Measurements from ENCODE around the gene HCST. TPM values are rescaled to one million over a fixed set of nuclear protein-coding genes. Genes with fewer than 3 reads are reported as not detected.

Gene HCST
- total and polyA plus RNA-seq, 2 of the 4 experiments (the other 2 are of a cell fraction) = 1.5 TPM; not detected in 1

DNA sequence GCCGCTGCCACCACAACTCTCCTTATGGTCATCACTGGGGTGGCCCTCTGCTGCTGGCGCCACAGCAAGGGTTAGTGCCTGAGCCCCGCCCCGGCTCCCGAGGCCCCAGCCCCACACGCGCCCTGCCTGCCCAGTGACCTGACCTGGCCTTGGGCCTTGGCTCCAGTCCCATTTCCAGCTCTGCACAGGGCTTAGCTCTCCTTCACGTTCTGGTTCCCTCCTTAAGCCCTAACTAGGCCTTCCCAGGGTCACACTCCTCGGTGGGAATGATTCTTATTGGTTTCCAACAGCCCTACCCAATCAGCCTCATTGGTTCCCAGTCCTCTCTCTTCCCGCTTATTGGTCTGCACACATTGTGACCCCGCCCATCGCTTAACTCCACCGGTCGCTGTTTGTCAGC, 39.8 kb upstream of the HCST start:
- Histone ChIP-seq H3K79me1 (ENCODE audit: low read depth in 1 of 2, low read length in 2 of 2) (no peaks in the 10 kb centered on the region), H3K56ac (ENCODE audit: extremely low read depth, insufficient read depth, low read length) (no peak overlapping the region), H2BK20ac (ENCODE audit: low read depth, low read length) (no peak overlapping the region), H2BK5ac (ENCODE audit: low read depth, low read length, poor library complexity, severe bottlenecking) (no peak overlapping the region), H3K27me3 (ENCODE audit: control insufficient read depth, insufficient read depth, low read length) (peaks cover 58% of the 10 kb centered on the region), H2AK9ac (replicated peaks; ENCODE audit: low read depth, low read length, poor library complexity) (no peak overlapping the region), H2BK120ac (ENCODE audit: low read depth, low read length) (no peak overlapping the region), H3K9me1 (ENCODE audit: insufficient read depth, low read length) (no peaks in the 10 kb centered on the region), H3K36me3 (ENCODE audit: control insufficient read depth, insufficient read depth, low read length) (no peaks in the 10 kb centered on the region), H4K5ac (ENCODE audit: low read depth, low read length) (no peak overlapping the region), H3K4me3 (ENCODE audit: insufficient read depth, low read depth, low read length) (no peak overlapping the region), H3K18ac (ENCODE audit: low read depth, low read length) (no peak overlapping the region), H3K23ac (ENCODE audit: low read depth, low read length) (no peak overlapping the region), H3K4me1 (ENCODE audit: control insufficient read depth, insufficient read depth, low read length) (no peaks in the 10 kb centered on the region), H3K4me2 (ENCODE audit: low read depth, low read length) (no peak overlapping the region), H4K20me1 (ENCODE audit: insufficient read depth, low read length) (no peaks in the 10 kb centered on the region; the same call in 1 of the 2 replicates), H4K91ac (ENCODE audit: insufficient read depth, low read depth, low read length) (no peak overlapping the region), H2AK5ac (ENCODE audit: low read depth, low read length) (no peak overlapping the region), H3K4ac (ENCODE audit: low read depth, low read length) (no peak overlapping the region), H3K14ac (replicated peaks; ENCODE audit: low read depth, low read length) (no peak overlapping the region), H2AFZ (replicated peaks; ENCODE audit: low read length, poor library complexity) (no peak overlapping the region), H4K8ac (ENCODE audit: low read depth in 2 of 2, low read length in 2 of 2) (no peak overlapping the region), H3K9me3 (ENCODE audit: control insufficient read depth, insufficient read depth, low read length) (no peaks in the 10 kb centered on the region), H3K27ac (ENCODE audit: insufficient read depth, low read length) (no peak overlapping the region), H3K9ac (ENCODE audit: low read depth, low read length) (no peak overlapping the region), H2BK15ac (ENCODE audit: low read depth, low read length) (no peak overlapping the region)
- TF ChIP-seq POLR2A (IDR thresholded peaks at IDR 0.05; ENCODE audit: low read depth, low read length) = no peak
- no peak for TF ChIP-seq MAFK (IDR thresholded peaks at IDR 0.05; ENCODE audit: low read depth, low read length)
- TF ChIP-seq CEBPB (IDR thresholded peaks at IDR 0.05; ENCODE audit: low read depth, low read length) = no peak
- no peak for TF ChIP-seq MXI1 (IDR thresholded peaks at IDR 0.05; ENCODE audit: borderline replicate concordance, low read depth, low read length)
- TF ChIP-seq CHD1 (IDR thresholded peaks at IDR 0.05; ENCODE audit: low read depth, low read length) = no peak
- TF ChIP-seq MAZ (IDR thresholded peaks at IDR 0.05; ENCODE audit: borderline replicate concordance, low read depth, low read length) = no peak
- TF ChIP-seq, protein P1, sequence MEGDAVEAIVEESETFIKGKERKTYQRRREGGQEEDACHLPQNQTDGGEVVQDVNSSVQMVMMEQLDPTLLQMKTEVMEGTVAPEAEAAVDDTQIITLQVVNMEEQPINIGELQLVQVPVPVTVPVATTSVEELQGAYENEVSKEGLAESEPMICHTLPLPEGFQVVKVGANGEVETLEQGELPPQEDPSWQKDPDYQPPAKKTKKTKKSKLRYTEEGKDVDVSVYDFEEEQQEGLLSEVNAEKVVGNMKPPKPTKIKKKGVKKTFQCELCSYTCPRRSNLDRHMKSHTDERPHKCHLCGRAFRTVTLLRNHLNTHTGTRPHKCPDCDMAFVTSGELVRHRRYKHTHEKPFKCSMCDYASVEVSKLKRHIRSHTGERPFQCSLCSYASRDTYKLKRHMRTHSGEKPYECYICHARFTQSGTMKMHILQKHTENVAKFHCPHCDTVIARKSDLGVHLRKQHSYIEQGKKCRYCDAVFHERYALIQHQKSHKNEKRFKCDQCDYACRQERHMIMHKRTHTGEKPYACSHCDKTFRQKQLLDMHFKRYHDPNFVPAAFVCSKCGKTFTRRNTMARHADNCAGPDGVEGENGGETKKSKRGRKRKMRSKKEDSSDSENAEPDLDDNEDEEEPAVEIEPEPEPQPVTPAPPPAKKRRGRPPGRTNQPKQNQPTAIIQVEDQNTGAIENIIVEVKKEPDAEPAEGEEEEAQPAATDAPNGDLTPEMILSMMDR (conservative IDR thresholded peaks at IDR 0.05; ENCODE audit: low read depth, low read length) = no peak
- TF ChIP-seq RAD21 (IDR thresholded peaks at IDR 0.05; ENCODE audit: low read length) = no peak
- TF ChIP-seq RCOR1 (IDR thresholded peaks at IDR 0.05; ENCODE audit: insufficient replicate concordance, low read length) = no peak
- no peak for TF ChIP-seq NFE2L2 (IDR thresholded peaks at IDR 0.05; ENCODE audit: low read depth, low read length)
- BruUV-seq (replicated peaks) = no TSS peak
- 56% methylated on average over 8 of the region's 14 CpGs; no CpG with 5 or more reads in 1 of the 2 experiments for WGBS, 2 experiments (ENCODE audit: extremely low coverage in 2 of 2, insufficient read length in 1 of 2)
- ATAC-seq (ENCODE audit: low read depth) (no peak), DNase-seq (no peak)
- POLR2A ChIA-PET (ENCODE audit: unreplicated experiment) = no interaction called here
- CTCF ChIA-PET = no interaction called here
- intact Hi-C loops (cut with micrococcal nuclease) (no loop called here), dilution Hi-C loops (cut with HindIII; ENCODE audit: low sequenced_read_pairs, unreplicated experiment) (no loop called here), in situ Hi-C loops (cut with MboI; ENCODE audit: low sequenced_read_pairs) (no loop called here)

Measured in IMR-90 (cell line).